ENCODE data around the gene RIN3.
"Not testable (repeated sequence)": the region's sequence is repeated elsewhere in the genome, so short reads cannot be mapped to it uniquely, and the experiment has no call there.

RIN3 gene

GRCh38 chr14:92528486-92529100, 15.0 kb downstream of the RIN3 start:
- no peak for DNase-seq (ENCODE audit: low spot score)

DNA sequence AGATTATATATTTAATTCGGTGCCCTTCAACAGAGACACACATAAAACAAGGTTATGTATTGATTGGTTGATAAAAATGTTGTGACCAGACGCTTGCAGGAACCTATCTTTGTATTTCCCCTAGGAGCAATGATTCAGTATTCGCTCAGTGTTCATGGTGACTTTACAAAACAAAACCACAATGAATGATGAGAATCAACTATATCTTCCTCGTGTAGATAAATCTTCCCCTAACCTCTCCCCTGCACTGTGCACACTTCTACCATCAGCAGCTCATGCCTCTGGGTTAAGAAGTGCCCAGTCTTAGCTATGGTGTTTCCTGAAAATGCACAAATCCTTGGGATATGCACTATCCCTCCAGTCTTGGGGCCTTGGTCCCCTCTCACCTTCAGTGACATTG, 16.3 kb downstream of the RIN3 start:
- DNase-seq (ENCODE audit: low spot score): no peak

DNA sequence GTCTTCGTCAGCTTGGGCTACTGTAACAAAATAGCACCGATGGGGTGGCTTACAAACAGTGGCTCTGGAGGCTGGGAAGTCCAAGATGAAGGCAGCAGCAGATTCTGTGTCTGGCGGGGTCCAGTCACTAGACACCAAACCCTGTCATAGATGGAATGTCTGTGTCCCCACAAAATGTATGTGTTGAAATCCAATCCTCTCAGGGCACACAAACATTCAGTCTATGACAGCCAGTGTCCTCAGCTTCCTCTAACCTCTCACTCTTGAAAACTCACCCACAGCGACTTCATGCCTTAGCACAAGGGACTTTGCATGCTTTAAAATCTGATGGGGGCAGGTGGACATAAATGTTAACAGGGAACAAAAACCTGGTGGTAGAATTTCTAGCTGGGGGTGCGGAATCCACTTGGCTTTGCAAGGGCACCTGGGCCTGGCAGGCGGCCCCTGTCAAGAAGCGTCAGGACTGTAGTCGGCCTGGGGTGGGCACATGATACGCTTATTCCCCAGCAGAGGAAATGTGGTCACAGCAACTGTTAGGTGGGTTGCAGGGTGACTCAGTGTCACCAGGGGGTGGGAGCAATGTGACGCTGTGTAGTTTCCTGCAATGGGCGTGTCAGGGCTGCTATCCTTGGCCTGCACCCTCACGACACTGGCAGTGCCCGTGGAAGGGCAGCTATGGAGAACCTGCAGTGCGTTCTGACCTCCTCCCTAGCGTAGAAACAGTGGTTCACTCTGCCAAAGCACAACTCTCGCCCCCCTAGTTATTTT, 17.7 kb downstream of the RIN3 start:
- no peak for DNase-seq (ENCODE audit: low spot score)

DNA sequence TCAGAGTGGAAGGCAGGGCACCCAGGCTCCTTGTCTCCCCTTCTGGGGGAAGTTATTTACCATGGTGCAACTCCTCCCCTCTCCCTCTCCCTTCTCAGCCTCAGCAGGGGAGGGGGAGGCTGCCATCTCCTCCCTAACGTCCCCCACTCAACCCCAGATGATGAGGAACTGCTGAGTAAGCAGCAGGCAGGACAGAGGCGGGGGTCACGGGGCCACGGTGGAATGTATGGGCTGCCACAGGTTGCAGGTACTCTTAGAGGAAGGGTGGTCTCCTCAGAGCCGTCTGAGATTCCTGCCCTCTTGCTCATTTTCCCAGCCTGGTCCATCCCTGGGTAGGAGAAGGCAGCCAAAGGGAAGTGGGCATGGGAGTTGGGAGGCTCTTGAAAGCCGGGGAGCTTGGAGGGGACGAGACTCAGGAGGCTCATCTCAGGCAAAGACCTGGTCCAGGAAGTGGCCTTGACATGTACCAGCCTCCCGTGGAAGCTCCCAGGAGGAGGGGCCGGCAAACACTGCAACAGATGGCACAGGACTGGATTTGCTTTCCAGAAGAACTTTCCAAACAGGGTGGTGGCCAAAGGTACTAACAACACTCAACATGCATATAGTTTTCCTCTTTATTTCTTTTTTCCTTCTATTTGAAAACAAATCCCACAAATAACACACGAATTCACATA, 19.0 kb downstream of the RIN3 start:
- DNase-seq (ENCODE audit: low spot score): no peak

DNA sequence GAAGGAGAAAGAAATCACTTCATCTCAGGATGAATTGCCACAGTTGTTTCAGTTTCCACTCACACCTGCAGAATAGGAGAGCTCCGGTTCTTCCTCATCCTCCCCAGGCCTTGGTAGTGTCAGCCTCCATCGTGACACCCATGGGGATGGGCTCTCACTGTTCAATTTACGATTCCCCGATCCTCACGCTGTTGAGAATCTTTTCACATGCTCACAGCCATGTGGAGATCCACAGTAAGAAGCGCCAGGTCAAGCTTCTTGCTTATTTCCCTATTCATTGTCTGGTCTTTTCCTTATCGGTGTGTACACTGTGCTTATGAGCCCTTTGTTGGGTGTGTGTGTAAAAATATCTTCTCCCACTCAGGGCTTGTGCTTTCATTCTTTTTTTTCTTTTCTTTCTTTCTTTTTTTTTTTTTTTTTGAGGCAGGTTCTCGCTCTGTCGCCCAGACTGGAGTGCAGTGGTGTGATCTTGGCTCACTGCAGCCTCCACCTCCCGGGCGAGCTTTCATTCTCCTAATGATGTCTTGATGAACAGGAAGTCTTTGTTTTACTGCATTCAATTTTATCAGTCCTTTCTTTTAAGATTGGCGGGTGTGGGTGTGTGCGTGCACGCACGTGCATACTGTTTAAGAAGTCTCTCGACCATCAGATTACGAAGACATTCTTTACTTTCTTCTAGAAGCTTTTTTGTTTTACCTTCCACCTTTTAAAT, 21.5 kb downstream of the RIN3 start:
- no peak for DNase-seq (ENCODE audit: low spot score)

DNA sequence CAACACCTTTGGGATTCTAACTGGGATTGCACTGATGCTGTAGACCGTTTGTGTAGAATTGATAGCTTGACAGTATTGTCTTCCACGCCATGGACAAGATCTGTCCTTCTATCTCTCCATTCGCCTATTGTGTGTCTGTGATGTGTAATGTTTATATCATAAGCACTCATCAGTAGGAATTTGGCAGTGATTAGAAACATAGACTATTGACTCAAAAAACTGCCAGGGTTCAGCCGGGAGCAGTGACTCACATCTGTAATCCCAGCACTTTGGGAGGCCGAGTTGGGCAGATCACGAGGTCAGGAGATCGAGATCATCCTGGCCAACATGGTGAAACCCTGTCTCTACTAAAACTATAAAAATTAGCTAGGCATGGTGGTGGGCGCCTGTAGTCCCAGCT, 22.6 kb downstream of the RIN3 start:
- DNase-seq (ENCODE audit: low spot score): not testable (repeated sequence)

- DNase-seq (ENCODE audit: low spot score): no peak
These were observed 24.9 kb downstream of the RIN3 start for GRCh38 chr14:92538412-92538985.

- no peak for DNase-seq (ENCODE audit: low spot score)
These were observed 25.8 kb downstream of the RIN3 start for GRCh38 chr14:92539419-92539818.

- DNase-seq (ENCODE audit: low spot score): no peak
These were observed 26.3 kb downstream of the RIN3 start for GRCh38 chr14:92539875-92540274.

- no peak for DNase-seq (ENCODE audit: low spot score)
These were observed 27.0 kb downstream of the RIN3 start for GRCh38 chr14:92540472-92541048.

GRCh38 chr14:92542766-92543554, 29.4 kb downstream of the RIN3 start:
- no peak for DNase-seq (ENCODE audit: low spot score)

DNA sequence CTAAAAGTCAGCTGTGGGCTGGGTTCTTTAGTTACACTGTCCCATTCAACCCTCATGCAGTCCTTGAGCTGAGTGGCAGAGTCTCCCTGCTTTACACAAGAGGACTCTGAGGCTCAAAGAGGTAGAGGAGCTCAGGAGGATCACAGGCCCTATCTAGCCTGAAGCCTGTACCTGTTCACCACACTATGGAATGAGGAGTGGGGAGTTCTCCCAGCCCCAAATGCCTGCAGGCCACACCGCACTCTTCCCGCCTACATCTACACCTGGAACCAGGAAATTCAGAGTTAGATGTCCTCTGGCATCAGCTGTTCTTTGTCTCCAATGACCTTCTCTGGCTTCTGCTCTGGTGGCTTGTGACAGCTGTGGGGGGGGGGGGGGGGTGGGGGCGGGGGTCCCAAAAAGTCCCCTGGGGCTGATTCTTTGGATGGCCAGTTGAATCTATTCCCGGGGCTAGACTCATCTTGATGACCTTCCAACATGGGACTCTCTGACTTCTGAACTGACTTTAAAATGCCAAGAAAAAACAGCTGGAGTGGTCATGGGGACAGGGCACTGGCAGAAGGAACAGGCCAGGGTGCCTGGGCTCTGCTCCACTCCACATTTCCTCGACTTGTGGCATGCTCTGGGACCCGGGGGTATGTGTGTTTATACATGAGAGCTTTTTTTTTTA, 30.6 kb downstream of the RIN3 start:
- DNase-seq (ENCODE audit: low spot score): no peak

DNA sequence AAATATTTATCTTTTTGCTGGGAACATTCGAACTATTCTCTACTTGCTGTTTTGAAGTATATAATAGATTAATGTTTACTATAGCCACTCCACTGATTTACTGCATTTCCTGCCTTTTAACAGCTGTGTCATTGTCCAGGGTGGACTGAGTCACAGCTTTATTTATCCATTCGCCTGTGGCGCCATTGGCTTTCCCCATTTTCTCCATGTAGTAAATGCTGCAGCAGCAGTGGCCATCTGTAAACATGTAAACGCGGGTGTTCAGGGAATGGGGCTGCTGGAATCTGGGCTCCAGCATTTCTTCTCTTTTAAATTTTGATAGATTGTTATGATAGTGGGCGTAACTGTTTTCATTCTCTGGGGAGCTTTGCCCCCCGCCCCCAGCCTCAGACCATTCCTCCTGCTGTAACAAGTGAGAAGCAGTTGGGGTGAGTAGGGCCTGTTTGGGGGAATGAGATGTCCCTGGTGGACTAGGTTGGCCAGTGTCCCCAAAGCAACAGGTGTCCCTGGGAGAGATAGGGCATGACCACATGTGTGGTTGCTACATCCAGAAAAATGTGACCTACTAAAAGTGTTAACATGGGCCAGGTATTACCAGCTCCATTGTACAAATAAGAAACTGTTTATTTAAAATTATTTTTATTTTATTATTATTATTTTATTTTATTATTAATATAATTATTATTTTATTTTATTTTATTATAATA, 32.9 kb downstream of the RIN3 start:
- DNase-seq (ENCODE audit: low spot score): no peak

- DNase-seq (ENCODE audit: low spot score): no peak
These were observed 35.7 kb downstream of the RIN3 start for GRCh38 chr14:92549105-92549858.

- DNase-seq (ENCODE audit: low spot score): peak; percentile 61
These were observed 36.3 kb downstream of the RIN3 start for GRCh38 chr14:92549859-92550230.

GRCh38 chr14:92551044-92551841, 37.7 kb downstream of the RIN3 start:
- DNase-seq (ENCODE audit: low spot score): peak; percentile 32

- DNase-seq (ENCODE audit: low spot score): no peak
These were observed 38.5 kb downstream of the RIN3 start for GRCh38 chr14:92552066-92552465.

- no peak for DNase-seq (ENCODE audit: low spot score)
These were observed 39.9 kb downstream of the RIN3 start for GRCh38 chr14:92553438-92553837.
